Globus pallidus (tissue), 1 donor: ENCODE measurements around the gene CUL1.

Experiments used
- DNase-seq: peaks from one replicate; pipeline ENCODE4 v3.0.0-alpha.2; 2015; ENCODE audit warnings: low spot score

CUL1 gene

DNA sequence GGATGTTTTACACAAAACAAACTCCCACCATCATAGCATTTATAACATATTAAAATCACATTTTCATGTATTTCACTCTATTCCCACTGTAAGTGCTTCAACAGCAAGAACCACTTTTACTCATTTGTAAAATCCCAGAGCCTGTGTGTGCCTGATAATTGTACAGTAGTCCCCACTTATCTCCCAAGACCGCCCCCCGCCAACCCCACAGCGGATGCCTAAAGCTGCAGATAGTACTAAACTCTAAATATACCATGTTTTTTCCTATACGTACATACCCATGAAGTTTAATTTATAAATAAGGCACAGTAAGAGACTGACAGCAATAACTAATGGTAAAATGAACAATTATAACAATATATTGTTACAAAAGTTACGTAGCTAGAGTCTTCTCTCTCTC, 151.9 kb downstream of the CUL1 start:
- DNase-seq: no peak
